CD4-positive, alpha-beta T cell treated with Interleukin-1 beta for 1 hour (primary cell): ENCODE results near the gene PC.
"Not testable (repeated sequence)": the region's sequence is repeated elsewhere in the genome, so short reads cannot be mapped to it uniquely, and the experiment has no call there.

Source experiments
- DNase-seq, 2 donors: peaks; one replicate each; pipeline ENCODE4 v3.0.0-alpha.2; 2020 to 2022

The PC gene

GRCh38 chr11:66958232-66958955 is at the start of gene PC:
Gene PC, minus strand, starts transcription at chr11:66958383. Its CDS starts 86,224 bp downstream, at chr11:66872159.
- DNase-seq: peak; percentile 99

GRCh38 chr11:67007126-67007525 is 48.9 kb upstream of the PC start:
- no peak for DNase-seq

GRCh38 chr11:67006029-67006884 is 48.1 kb upstream of the PC start:
- DNase-seq: peak; percentile 10

GRCh38 chr11:67005200-67005599 is 47.0 kb upstream of the PC start:
- DNase-seq: not testable (repeated sequence)

GRCh38 chr11:67002921-67003411 is 44.8 kb upstream of the PC start:
- DNase-seq: no peak

GRCh38 chr11:67002297-67002913 is 44.2 kb upstream of the PC start:
- DNase-seq: no peak

- no peak for DNase-seq
Observed at GRCh38 chr11:67001332-67001731, 43.1 kb upstream of the PC start.

- no peak for DNase-seq
Observed at GRCh38 chr11:66999555-66999954, 41.4 kb upstream of the PC start.

- no peak for DNase-seq
Observed at GRCh38 chr11:66996609-66997273, 38.6 kb upstream of the PC start.

GRCh38 chr11:66992041-66992440 is 33.9 kb upstream of the PC start:
- no peak for DNase-seq

GRCh38 chr11:66989360-66989759 is 31.2 kb upstream of the PC start:
- not testable (repeated sequence) for DNase-seq

- not testable (repeated sequence) for DNase-seq
Observed at GRCh38 chr11:66988741-66989140, 30.6 kb upstream of the PC start.

- DNase-seq: no peak
Observed at GRCh38 chr11:66987924-66988637, 29.9 kb upstream of the PC start.

- no peak for DNase-seq
Observed at GRCh38 chr11:66987158-66987620, 29.0 kb upstream of the PC start.

- DNase-seq: no peak
Observed at GRCh38 chr11:66986178-66986545, 28.0 kb upstream of the PC start.

- DNase-seq: no peak
Observed at GRCh38 chr11:66985508-66986177, 27.5 kb upstream of the PC start.

- DNase-seq: no peak
Observed at GRCh38 chr11:66983275-66983924, 25.2 kb upstream of the PC start.

- DNase-seq: peak in 1 of 2 donors; percentile 18
Observed at GRCh38 chr11:66981976-66982578, 23.9 kb upstream of the PC start.

GRCh38 chr11:66979336-66979980 is 21.3 kb upstream of the PC start:
- DNase-seq: no peak

- DNase-seq: no peak
Observed at GRCh38 chr11:66978717-66979116, 20.5 kb upstream of the PC start.
